Mammary epithelial cell (primary cell): ENCODE data around the gene TRIM2.

ENCODE experiments used
- CTCF ChIP-seq, 2 donors: IDR thresholded peaks in 1 of 2; conservative IDR thresholded peaks in 1 of 2; 2 replicates each; pipeline ENCODE4 v1.5.1; 2011 to 2012; ENCODE audit warnings: inconsistent platforms in 2 of 2, low read length in 2 of 2, mild to moderate bottlenecking in 2 of 2, control low read depth in 1 of 2, low read depth in 1 of 2; ENCODE audit not compliant: insufficient read depth in 1 of 2; ENCODE audit errors: extremely low read depth in 1 of 2
- EZH2 ChIP-seq: IDR thresholded peaks from 2 replicates; pipeline ENCODE4 v1.6.1; 2012; ENCODE audit warnings: low read length, inconsistent platforms, borderline replicate concordance

- no peak for TF ChIP-seq CTCF (conservative IDR thresholded peaks at IDR 0.05 in 1 of 2, IDR thresholded peaks at IDR 0.05 in 1 of 2; ENCODE audit: extremely low read depth in 1 of 2, insufficient read depth in 1 of 2, low read depth in 1 of 2, low read length in 2 of 2)
- TF ChIP-seq EZH2: no peak
Measured at GRCh38 chr4:153241970-153242838, 38.0 kb downstream of the TRIM2 start.
